ENCODE results near the gene NCEH1.

NCEH1 gene

GRCh38 chr3:172622916-172623700 lies 87.8 kb downstream of the NCEH1 start:
- peak; percentile 21 for DNase-seq
- Mint-ChIP-seq H3K4me3 (no peak overlapping the region), H3K36me3 (ENCODE audit: low read depth) (peaks cover 4% of the 10 kb centered on the region), H3K27me3 (ENCODE audit: low read depth, poor library complexity) (peaks cover 4% of the 10 kb centered on the region), H3K9me3 (peaks cover 4% of the 10 kb centered on the region), H3K27ac (no peak overlapping the region), H3K4me1 (no peaks in the 10 kb centered on the region)
- peak; percentile 63 for TF ChIP-seq CTCF (IDR thresholded peaks at IDR 0.05)

GRCh38 chr3:172622156-172622555 lies 88.7 kb downstream of the NCEH1 start:
- peaks cover 4% of the 10 kb centered on the region for H3K9me3 Mint-ChIP-seq
- no peak overlapping the region for H3K4me3 Mint-ChIP-seq
- H3K4me1 Mint-ChIP-seq = no peaks in the 10 kb centered on the region
- H3K36me3 Mint-ChIP-seq (ENCODE audit: low read depth) = peaks cover 4% of the 10 kb centered on the region
- H3K27ac Mint-ChIP-seq = no peak overlapping the region
- H3K27me3 Mint-ChIP-seq (ENCODE audit: low read depth, poor library complexity) = peaks cover 10% of the 10 kb centered on the region
- DNase-seq = no peak
- TF ChIP-seq CTCF (IDR thresholded peaks at IDR 0.05) = no peak

GRCh38 chr3:172617976-172618375 lies 92.9 kb downstream of the NCEH1 start:
- TF ChIP-seq CTCF (IDR thresholded peaks at IDR 0.05) = no peak
- DNase-seq = no peak
- H3K4me1 Mint-ChIP-seq = no peaks in the 10 kb centered on the region
- H3K36me3 Mint-ChIP-seq (ENCODE audit: low read depth) = no peaks in the 10 kb centered on the region
- H3K9me3 Mint-ChIP-seq = no peaks in the 10 kb centered on the region
- H3K27me3 Mint-ChIP-seq (ENCODE audit: low read depth, poor library complexity) = peaks cover 13% of the 10 kb centered on the region
- no peak overlapping the region for H3K27ac Mint-ChIP-seq
- H3K4me3 Mint-ChIP-seq = no peak overlapping the region

- no peak for DNase-seq
- Mint-ChIP-seq H3K9me3 (no peaks in the 10 kb centered on the region), H3K36me3 (ENCODE audit: low read depth) (no peaks in the 10 kb centered on the region), H3K4me1 (no peaks in the 10 kb centered on the region), H3K27ac (no peak overlapping the region), H3K27me3 (ENCODE audit: low read depth, poor library complexity) (peaks cover 13% of the 10 kb centered on the region), H3K4me3 (no peak overlapping the region)
- TF ChIP-seq CTCF (IDR thresholded peaks at IDR 0.05) = no peak
These were observed 93.7 kb downstream of the NCEH1 start for GRCh38 chr3:172617013-172617706.

- Mint-ChIP-seq H3K36me3 (ENCODE audit: low read depth) (no peaks in the 10 kb centered on the region), H3K9me3 (peaks cover 2% of the 10 kb centered on the region), H3K4me1 (no peaks in the 10 kb centered on the region), H3K4me3 (no peak overlapping the region), H3K27ac (no peak overlapping the region), H3K27me3 (ENCODE audit: low read depth, poor library complexity) (peaks cover 13% of the 10 kb centered on the region)
- TF ChIP-seq CTCF (IDR thresholded peaks at IDR 0.05) = no peak
- DNase-seq = no peak
These were observed 94.8 kb downstream of the NCEH1 start for GRCh38 chr3:172616031-172616461.

All from nephron progenitor cell (in vitro differentiated cells).